KMS-11 (cell line): Measurements from ENCODE around the gene NPC1.

ENCODE experiments used
- H2AFZ ChIP-seq: fragments of 200-600 bp; sonication (generic); 2 replicates; pipeline ENCODE4 v1.6.1; 2016; ENCODE audit warnings: antibody characterized with exemption, mixed run types, low read depth
- H3K27ac ChIP-seq: fragments of 200-600 bp; sonication (generic); 2 replicates; pipeline ENCODE4 v1.6.1; 2016; ENCODE audit warnings: mild to moderate bottlenecking, mixed run types
- H3K27me3 ChIP-seq: fragments of 200-600 bp; sonication (generic); 2 replicates; pipeline ENCODE4 v1.6.1; 2017; ENCODE audit warnings: mild to moderate bottlenecking, low read depth, mixed run types, moderate library complexity; ENCODE audit not compliant: insufficient read depth
- H3K36me3 ChIP-seq: fragments of 200-600 bp; sonication (generic); 2 replicates; pipeline ENCODE4 v1.6.1; 2017; ENCODE audit warnings: mild to moderate bottlenecking, mixed run types; ENCODE audit not compliant: insufficient read depth
- H3K4me1 ChIP-seq: fragments of 200-600 bp; sonication (generic); 2 replicates; pipeline ENCODE4 v1.6.1; 2016; ENCODE audit warnings: mild to moderate bottlenecking, low read depth, mixed run types; ENCODE audit not compliant: poor library complexity, severe bottlenecking
- H3K4me2 ChIP-seq: fragments of 200-600 bp; sonication (generic); 2 replicates; pipeline ENCODE4 v1.7.0; 2016; ENCODE audit warnings: mild to moderate bottlenecking, mixed run types
- H3K4me3 ChIP-seq: fragments of 200-600 bp; sonication (generic); IDR thresholded peaks from 2 replicates; pipeline ENCODE4 v1.6.1; 2017; ENCODE audit warnings: low read depth, low read length, mixed read lengths; ENCODE audit not compliant: insufficient read depth
- H3K79me2 ChIP-seq: fragments of 200-600 bp; sonication (generic); 2 replicates; pipeline ENCODE4 v1.6.1; 2016; ENCODE audit warnings: low read depth, mixed run types; ENCODE audit not compliant: insufficient read depth
- H3K9ac ChIP-seq: fragments of 200-600 bp; sonication (generic); 2 replicates; pipeline ENCODE4 v1.6.1; 2016; ENCODE audit warnings: mild to moderate bottlenecking, mixed run types
- H4K20me1 ChIP-seq: fragments of 200-600 bp; sonication (generic); 2 replicates; pipeline ENCODE4 v1.6.1; 2016; ENCODE audit warnings: mild to moderate bottlenecking, mixed run types; ENCODE audit not compliant: insufficient read depth
- CTCF ChIP-seq: fragments of 200-600 bp; sonication (generic); conservative IDR thresholded peaks from 2 replicates; pipeline ENCODE4 v1.6.1; 2017; ENCODE audit warnings: low read depth, mild to moderate bottlenecking, antibody characterized with exemption, low read length, moderate library complexity, mixed read lengths

Gene NPC1

GRCh38 chr18:23550898-23551297 lies 35.4 kb downstream of the NPC1 start:
- Histone ChIP-seq H3K79me2 (no peaks in the 10 kb centered on the region), H3K4me2 (no peak overlapping the region), H3K4me1 (peaks cover 12% of the 10 kb centered on the region), H3K9ac (no peak overlapping the region), H3K27me3 (no peaks in the 10 kb centered on the region), H3K36me3 (peaks cover 7% of the 10 kb centered on the region; the same call in 1 of the 2 replicates), H3K27ac (no peak overlapping the region), H3K4me3 (no peak overlapping the region), H4K20me1 (no peaks in the 10 kb centered on the region), H2AFZ (no peak overlapping the region)
- no peak for TF ChIP-seq CTCF

- H3K27ac ChIP-seq = no peak overlapping the region
- H3K27me3 ChIP-seq = no peaks in the 10 kb centered on the region
- no peak overlapping the region for H2AFZ ChIP-seq
- H3K4me3 ChIP-seq = no peak overlapping the region
- no peak overlapping the region for H3K4me2 ChIP-seq
- H3K79me2 ChIP-seq = no peaks in the 10 kb centered on the region
- peaks cover 12% of the 10 kb centered on the region for H3K4me1 ChIP-seq
- H3K9ac ChIP-seq = no peak overlapping the region
- no peak for TF ChIP-seq CTCF
- H3K36me3 ChIP-seq = 0 out of 2 replicates have a peak, but pooled peaks cover 5% of the 10 kb centered on the region
- no peaks in the 10 kb centered on the region for H4K20me1 ChIP-seq
These were observed 37.6 kb downstream of the NPC1 start for GRCh38 chr18:23548719-23549118.

- H3K4me3 ChIP-seq = no peak overlapping the region
These were observed 38.0 kb downstream of the NPC1 start for GRCh38 chr18:23548275-23548674.

GRCh38 chr18:23547846-23548245 lies 38.5 kb downstream of the NPC1 start:
- Histone ChIP-seq H3K9ac (no peak overlapping the region), H3K27ac (no peak overlapping the region)

More at GRCh38 chr18:23548275-23548674, 38.0 kb downstream of the NPC1 start:
- Histone ChIP-seq H4K20me1 (no peaks in the 10 kb centered on the region), H3K27me3 (no peaks in the 10 kb centered on the region), H3K27ac (no peak overlapping the region), H3K4me1 (peaks cover 16% of the 10 kb centered on the region), H3K9ac (no peak overlapping the region), H3K79me2 (no peaks in the 10 kb centered on the region), H3K36me3 (0 out of 2 replicates have a peak, but pooled peaks cover 5% of the 10 kb centered on the region), H3K4me2 (no peak overlapping the region), H2AFZ (no peak overlapping the region)
- TF ChIP-seq CTCF = no peak

More at GRCh38 chr18:23547846-23548245, 38.5 kb downstream of the NPC1 start:
- no peak for TF ChIP-seq CTCF
- Histone ChIP-seq H4K20me1 (no peaks in the 10 kb centered on the region), H3K4me3 (no peak overlapping the region), H3K27me3 (no peaks in the 10 kb centered on the region), H3K4me2 (no peak overlapping the region), H3K36me3 (0 out of 2 replicates have a peak, but pooled peaks cover 5% of the 10 kb centered on the region), H2AFZ (no peak overlapping the region), H3K4me1 (peaks cover 19% of the 10 kb centered on the region), H3K79me2 (no peaks in the 10 kb centered on the region)
